Esophagus muscularis mucosa (tissue), 4 donors: ENCODE results near the gene MITF. TPM values are rescaled to one million over a fixed set of nuclear protein-coding genes. Genes with fewer than 3 reads are reported as not detected.

Source experiments
- DNase-seq: peaks from one replicate; pipeline ENCODE4 v3.0.0-alpha.2; 2017; ENCODE audit errors: extremely low spot score
- H3K27ac ChIP-seq, 4 donors: fragments of 200-600 bp; sonication (generic); replicated peaks in 1 of 4; 1 replicate in 3 of 4; 2 replicates in 1 of 4; pipeline ENCODE4 v1.5.1; 2016 to 2019; ENCODE audit warnings: mild to moderate bottlenecking in 1 of 4
- H3K27me3 ChIP-seq, 4 donors: fragments of 200-600 bp; sonication (generic); one replicate each; pipeline versions ENCODE4 v1.5.1 to v1.6.0; 2016 to 2019
- H3K36me3 ChIP-seq, 4 donors: fragments of 200-600 bp; sonication (generic); one replicate each; pipeline ENCODE4 v1.5.1; 2016 to 2019
- H3K4me1 ChIP-seq, 4 donors: fragments of 200-600 bp; sonication (generic); one replicate each; pipeline ENCODE4 v1.5.1; 2016 to 2019
- H3K4me3 ChIP-seq, 4 donors: fragments of 200-600 bp; sonication (generic); 1 replicate in 2 of 4; 2 replicates in 2 of 4; pipeline ENCODE4 v1.5.1; 2016 to 2019; ENCODE audit warnings: mild to moderate bottlenecking in 4 of 4, moderate library complexity in 1 of 4
- H3K9me3 ChIP-seq, 4 donors: fragments of 200-600 bp; sonication (generic); 1 replicate in 3 of 4; 2 replicates in 1 of 4; pipeline ENCODE4 v1.5.1; 2016 to 2019
- CTCF ChIP-seq, 3 experiments: fragments of 200-600 bp in 2 of 3; fragments of 450-650 bp in 1 of 3; sonication (generic) in 2 of 3; IDR thresholded peaks; one replicate each; pipeline ENCODE4 v1.5.1; 2017 to 2019; ENCODE audit warnings: antibody characterized with exemption in 3 of 3, mild to moderate bottlenecking in 2 of 3, moderate library complexity in 1 of 3
- EP300 ChIP-seq: sonication (generic); formaldehyde crosslinking; IDR thresholded peaks from one replicate; pipeline ENCODE4 v1.6.1; 2017; ENCODE audit warnings: antibody characterized with exemption
- POLR2A ChIP-seq: fragments of 450-650 bp; IDR thresholded peaks from one replicate; pipeline ENCODE4 v1.6.1; 2017; ENCODE audit warnings: antibody characterized with exemption, moderate library complexity, mild to moderate bottlenecking, low read depth
- POLR2AphosphoS5 ChIP-seq, 2 donors: sonication (generic); formaldehyde crosslinking; IDR thresholded peaks; one replicate each; pipeline ENCODE4 v1.6.1; 2017; ENCODE audit warnings: antibody characterized with exemption in 2 of 2
- WGBS: methylation state at CpG from one replicate; pipeline ENCODE4 v1.1.5; 2018; 5-methylcytosine and 5-hydroxymethylcytosine counted together
- intact Hi-C: fragments of 100-400 bp; cut with DNase I; formaldehyde crosslinking; loops from one replicate; pipeline ENCODE4 v1.15.1; 2023
- total RNA-seq, 4 donors: library from RNA; depleted of rRNA; stranded (reverse); fragments of >200 nt; gene quantifications; one replicate each; pipeline versions ENCODE4 v1.1.0 to v1.2.1, GENCODE V29; 2016

The MITF gene
- total RNA-seq, 4 donors from 2014 or later = 68.1 to 141 (median 81.2) TPM

GRCh38 chr3:69994919-69995318 lies 255.7 kb downstream of the MITF start:
- 72% methylated on average over 3 of the region's 3 CpGs for WGBS
- intact Hi-C loops = no loop called here
- peaks cover 12 to 27% (median 23%) of the 10 kb centered on the region in 4 donors for H3K4me1 ChIP-seq
- TF ChIP-seq POLR2A (no peak), EP300 (no peak), CTCF (IDR thresholded peaks at IDR 0.05) (no peak), POLR2AphosphoS5 (IDR thresholded peaks at IDR 0.05) (no peak)
- H3K27me3 ChIP-seq = no peaks in the 10 kb centered on the region
- H3K36me3 ChIP-seq = no peaks in the 10 kb centered on the region
- no peak overlapping the region for H3K27ac ChIP-seq
- no peaks in the 10 kb centered on the region for H3K9me3 ChIP-seq
- H3K4me3 ChIP-seq = no peak overlapping the region
- no peak for DNase-seq

- TF ChIP-seq CTCF (IDR thresholded peaks at IDR 0.05) (no peak), POLR2AphosphoS5 (IDR thresholded peaks at IDR 0.05) (no peak)
- intact Hi-C loops = no loop called here
- Histone ChIP-seq H3K27me3 (no peaks in the 10 kb centered on the region), H3K4me3 (no peak overlapping the region), H3K9me3 (no peaks in the 10 kb centered on the region), H3K27ac (peak overlapping the region; percentile 72 to 86 (median 78)), H3K36me3 (no peaks in the 10 kb centered on the region), H3K4me1 (peaks cover 12 to 35% (median 32%) of the 10 kb centered on the region in 4 donors)
- WGBS = 32% methylated on average over 3 of the region's 3 CpGs
- DNase-seq = no peak
Measured at GRCh38 chr3:69997631-69998307, 258.5 kb downstream of the MITF start.

GRCh38 chr3:69998759-69999139 lies 259.5 kb downstream of the MITF start:
- 23% methylated on average over 3 of the region's 3 CpGs for WGBS
- no peak for DNase-seq
- intact Hi-C loops = no loop called here

GRCh38 chr3:69999140-70000027 lies 260.1 kb downstream of the MITF start, which contains the start of gene SAMMSON:
Gene SAMMSON, plus strand, starts transcription at chr3:69999733.
- DNase-seq = no peak
- TF ChIP-seq POLR2A (no peak), EP300 (no peak), CTCF (IDR thresholded peaks at IDR 0.05) (no peak), POLR2AphosphoS5 (IDR thresholded peaks at IDR 0.05) (peak in 1 of 2 donors; percentile 3)
- H3K27me3 ChIP-seq = no peaks in the 10 kb centered on the region

More at GRCh38 chr3:69998759-69999139, 259.5 kb downstream of the MITF start:
- no peaks in the 10 kb centered on the region for H3K9me3 ChIP-seq
- TF ChIP-seq CTCF (IDR thresholded peaks at IDR 0.05) = no peak
- TF ChIP-seq POLR2AphosphoS5 (IDR thresholded peaks at IDR 0.05) = peak; percentile 6 to 38
- no peak for TF ChIP-seq EP300
- peak overlapping the region; percentile 72 to 86 (median 78) for H3K27ac ChIP-seq
- no peaks in the 10 kb centered on the region for H3K36me3 ChIP-seq
- peak overlapping the region; percentile 34 to 45 (median 38) for H3K4me3 ChIP-seq
- H3K4me1 ChIP-seq = peaks cover 12 to 35% (median 32%) of the 10 kb centered on the region in 4 donors
- no peaks in the 10 kb centered on the region for H3K27me3 ChIP-seq

More at GRCh38 chr3:69999140-70000027, 260.1 kb downstream of the MITF start, which contains the start of gene SAMMSON:
- intact Hi-C loops = no loop called here
- H3K4me3 ChIP-seq = peak within 1 kb of the TSS; percentile 34 to 45 (median 38)
- no peaks in the 10 kb centered on the region for H3K36me3 ChIP-seq
- H3K9me3 ChIP-seq = no peaks in the 10 kb centered on the region
- peaks cover 12 to 35% (median 32%) of the 10 kb centered on the region in 4 donors for H3K4me1 ChIP-seq
- WGBS = 73% methylated on average over 28 of the region's 29 CpGs
- H3K27ac ChIP-seq = peak within 1 kb of the TSS; percentile 72 to 86 (median 78)
